Measurements from ENCODE around the gene IRF4. TPM values are rescaled to one million over a fixed set of nuclear protein-coding genes. Genes with fewer than 3 reads are reported as not detected.

IRF4 gene
- total RNA-seq = under 1 TPM in 1 of 2 donors, not detected in 1; 0.26 TPM

GRCh38 chr6:391559-392440 is at the start of gene IRF4:
TSS of gene IRF4 (plus strand) at chr6:391752. CDS start at chr6:393153, 1,401 bp downstream.
- H3K27me3 ChIP-seq = peaks cover 0 to 22% of the 10 kb centered on the region in 2 donors
- H3K27ac ChIP-seq = no peak within 1 kb of the TSS
- intact Hi-C loops (cut with DNase I) = no loop called here
- H3K4me1 ChIP-seq = peaks cover 36% of the 10 kb centered on the region
- WGBS, 2 donors = 0% methylated on average over 10 to 75 of the region's 82 CpGs
- ATAC-seq = no peak
- no peak for DNase-seq
- H3K36me3 ChIP-seq (replicated peaks in 1 of 2; ENCODE audit: insufficient read depth in 1 of 2, low read depth in 2 of 2) = no peaks in the 10 kb centered on the region
- no peaks in the 10 kb centered on the region for H3K9me3 ChIP-seq
- no peak for TF ChIP-seq CTCF (IDR thresholded peaks at IDR 0.05)
- TF ChIP-seq POLR2A (IDR thresholded peaks at IDR 0.05) = peak in 1 of 3 donors; percentile 17
- no peak within 1 kb of the TSS for H3K4me3 ChIP-seq

GRCh38 chr6:341914-342831 is 49.4 kb upstream of the IRF4 start:
- DNase-seq (no peak), ATAC-seq (no peak)
- Histone ChIP-seq H3K4me3 (no peak overlapping the region), H3K36me3 (replicated peaks in 1 of 2; ENCODE audit: insufficient read depth in 1 of 2, low read depth in 2 of 2) (no peaks in the 10 kb centered on the region), H3K27me3 (no peaks in the 10 kb centered on the region), H3K4me1 (no peaks in the 10 kb centered on the region), H3K9me3 (no peaks in the 10 kb centered on the region), H3K27ac (no peak overlapping the region)
- intact Hi-C loops (cut with DNase I) = no loop called here
- WGBS, 2 donors = 57 to 65% methylated on average over 16 of the region's 16 CpGs
- TF ChIP-seq CTCF (IDR thresholded peaks at IDR 0.05) (no peak), POLR2A (IDR thresholded peaks at IDR 0.05) (no peak)

GRCh38 chr6:342832-343179 is 48.7 kb upstream of the IRF4 start:
- intact Hi-C loops (cut with DNase I) = no loop called here
- DNase-seq = no peak

GRCh38 chr6:343226-343935 is 48.2 kb upstream of the IRF4 start:
- Histone ChIP-seq H3K27me3 (no peaks in the 10 kb centered on the region), H3K4me3 (no peak overlapping the region), H3K36me3 (replicated peaks in 1 of 2; ENCODE audit: insufficient read depth in 1 of 2, low read depth in 2 of 2) (no peaks in the 10 kb centered on the region), H3K27ac (no peak overlapping the region), H3K9me3 (no peaks in the 10 kb centered on the region), H3K4me1 (no peaks in the 10 kb centered on the region)
- WGBS, 2 donors = 71 to 74% methylated on average over 10 of the region's 10 CpGs
- ATAC-seq = no peak
- DNase-seq = no peak
- TF ChIP-seq POLR2A (IDR thresholded peaks at IDR 0.05) (no peak), CTCF (IDR thresholded peaks at IDR 0.05) (no peak)
- intact Hi-C loops (cut with DNase I) = no loop called here

More at GRCh38 chr6:342832-343179, 48.7 kb upstream of the IRF4 start:
- Histone ChIP-seq H3K36me3 (replicated peaks in 1 of 2; ENCODE audit: insufficient read depth in 1 of 2, low read depth in 2 of 2) (no peaks in the 10 kb centered on the region), H3K9me3 (no peaks in the 10 kb centered on the region), H3K27me3 (no peaks in the 10 kb centered on the region), H3K4me1 (no peaks in the 10 kb centered on the region), H3K4me3 (no peak overlapping the region), H3K27ac (no peak overlapping the region)
- no peak for TF ChIP-seq POLR2A (IDR thresholded peaks at IDR 0.05)
- TF ChIP-seq CTCF (IDR thresholded peaks at IDR 0.05) = no peak
- 72 to 73% methylated on average over 8 of the region's 8 CpGs for WGBS, 2 donors
- no peak for ATAC-seq

Data from body of pancreas (tissue), 4 donors.